ENCODE data around the gene SULT4A1. TPM values are rescaled to one million over a fixed set of nuclear protein-coding genes. Genes with fewer than 3 reads are reported as not detected.

The SULT4A1 gene
- total and polyA plus RNA-seq, 4 donors = 0.08 to 0.37 TPM; not detected in 2

- no peak for TF ChIP-seq CTCF (IDR thresholded peaks at IDR 0.05; ENCODE audit: low read depth, low read length, missing input control)
- no peak for TF ChIP-seq ATF3 (IDR thresholded peaks at IDR 0.05)
- TF ChIP-seq TAF1 (conservative IDR thresholded peaks at IDR 0.05) = no peak
- TF ChIP-seq YY1 (IDR thresholded peaks at IDR 0.05) = no peak
- TF ChIP-seq JUND (IDR thresholded peaks at IDR 0.05) = no peak
These were observed 43.3 kb downstream of the SULT4A1 start (continued) for GRCh38 chr22:43818981-43819380.

- no peak overlapping the region for H3K9ac ChIP-seq (ENCODE audit: low read depth in 1 of 2, low read length in 2 of 2)
- H3K4me3 ChIP-seq (ENCODE audit: low read depth in 1 of 3, low read length in 3 of 3) = no peak overlapping the region
- DNase-seq (ENCODE audit: low spot score) = no peak
- TF ChIP-seq CTCF (IDR thresholded peaks at IDR 0.05; ENCODE audit: low read depth, low read length, missing input control) = no peak
- no peak for TF ChIP-seq RAD21 (IDR thresholded peaks at IDR 0.05)
- no peak for TF ChIP-seq TAF1 (conservative IDR thresholded peaks at IDR 0.05)
- TF ChIP-seq RXRA (IDR thresholded peaks at IDR 0.05) = no peak
- TF ChIP-seq, protein P1, sequence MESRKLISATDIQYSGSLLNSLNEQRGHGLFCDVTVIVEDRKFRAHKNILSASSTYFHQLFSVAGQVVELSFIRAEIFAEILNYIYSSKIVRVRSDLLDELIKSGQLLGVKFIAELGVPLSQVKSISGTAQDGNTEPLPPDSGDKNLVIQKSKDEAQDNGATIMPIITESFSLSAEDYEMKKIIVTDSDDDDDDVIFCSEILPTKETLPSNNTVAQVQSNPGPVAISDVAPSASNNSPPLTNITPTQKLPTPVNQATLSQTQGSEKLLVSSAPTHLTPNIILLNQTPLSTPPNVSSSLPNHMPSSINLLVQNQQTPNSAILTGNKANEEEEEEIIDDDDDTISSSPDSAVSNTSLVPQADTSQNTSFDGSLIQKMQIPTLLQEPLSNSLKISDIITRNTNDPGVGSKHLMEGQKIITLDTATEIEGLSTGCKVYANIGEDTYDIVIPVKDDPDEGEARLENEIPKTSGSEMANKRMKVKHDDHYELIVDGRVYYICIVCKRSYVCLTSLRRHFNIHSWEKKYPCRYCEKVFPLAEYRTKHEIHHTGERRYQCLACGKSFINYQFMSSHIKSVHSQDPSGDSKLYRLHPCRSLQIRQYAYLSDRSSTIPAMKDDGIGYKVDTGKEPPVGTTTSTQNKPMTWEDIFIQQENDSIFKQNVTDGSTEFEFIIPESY (IDR thresholded peaks at IDR 0.05) = no peak
- no peak for TF ChIP-seq SP1 (IDR thresholded peaks at IDR 0.05)
- TF ChIP-seq FOXA2 (IDR thresholded peaks at IDR 0.05) = no peak
- TF ChIP-seq NR2F2 (IDR thresholded peaks at IDR 0.05) = no peak
- TF ChIP-seq HNF4G (IDR thresholded peaks at IDR 0.05) = no peak
- no peak for TF ChIP-seq FOXA1 (IDR thresholded peaks at IDR 0.05)
- no peak for TF ChIP-seq REST (IDR thresholded peaks at IDR 0.05)
- 97% methylated on average over 9 of the region's 9 CpGs for WGBS
- peaks cover 3 to 23% (median 13%) of the 10 kb centered on the region in 4 donors for H3K4me1 ChIP-seq (ENCODE audit: control insufficient read depth in 4 of 4, insufficient read depth in 4 of 4, low read length in 3 of 4)
- no peaks in the 10 kb centered on the region for H3K9me3 ChIP-seq (ENCODE audit: control insufficient read depth in 4 of 4, low read length in 3 of 4)
- no peak overlapping the region for H3K27ac ChIP-seq (ENCODE audit: low read depth in 1 of 2, low read length in 2 of 2)
- no peaks in the 10 kb centered on the region for H3K36me3 ChIP-seq (ENCODE audit: control insufficient read depth in 4 of 4, insufficient read depth in 3 of 4, low read depth in 1 of 4, low read length in 3 of 4)
- H3K27me3 ChIP-seq (ENCODE audit: control insufficient read depth in 4 of 4, insufficient read depth in 4 of 4, low read length in 3 of 4) = no peaks in the 10 kb centered on the region
These were observed 44.9 kb downstream of the SULT4A1 start for GRCh38 chr22:43817402-43817801.

All from liver (tissue), 9 donors.